ENCODE measurements around the gene GSE1.

- TF ChIP-seq POLR2A (IDR thresholded peaks at IDR 0.05) = no peak
- no peak for TF ChIP-seq CTCF (IDR thresholded peaks at IDR 0.05)
- no peak for TF ChIP-seq POLR2AphosphoS5 (IDR thresholded peaks at IDR 0.05)
- no peak for TF ChIP-seq EP300 (IDR thresholded peaks at IDR 0.05)
These were observed 73.9 kb downstream of the GSE1 start for GRCh38 chr16:85686912-85687591.
